ENCODE data around the gene EEF1AKMT2. TPM values are rescaled to one million over a fixed set of nuclear protein-coding genes. Genes with fewer than 3 reads are reported as not detected.

The EEF1AKMT2 gene
- total and polyA plus RNA-seq, 2 donors: 22.3 to 27.3 TPM

DNA sequence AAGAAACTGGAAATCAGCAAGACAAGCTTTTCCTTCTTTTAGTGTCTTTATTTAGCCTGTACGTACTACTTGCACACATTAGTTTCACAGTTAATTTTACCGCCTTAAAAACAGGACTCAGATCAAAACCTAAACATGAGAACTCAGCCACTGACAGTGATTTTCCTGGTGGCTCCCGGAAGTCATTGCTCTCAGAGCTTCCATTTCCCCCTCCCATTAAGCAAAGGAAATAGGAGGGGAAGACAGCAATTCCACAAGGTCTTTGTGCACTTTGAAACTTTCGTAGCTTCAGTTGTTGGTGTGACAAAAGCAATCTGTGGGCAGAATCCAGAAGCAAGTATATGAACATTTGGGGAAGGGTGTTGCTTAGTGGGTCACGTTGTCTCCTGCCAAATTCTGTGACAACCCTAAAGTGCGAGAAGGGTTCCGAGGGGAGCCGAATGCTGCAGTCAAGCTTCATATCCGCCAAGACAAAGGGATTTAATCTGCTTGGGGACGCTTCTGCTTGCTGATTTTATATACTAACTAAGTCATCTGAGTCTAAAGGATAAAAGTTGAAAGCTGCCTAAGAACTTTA is 77.9 kb downstream of the EEF1AKMT2 start:
- peaks cover 2 to 41% of the 10 kb centered on the region in 2 donors for H3K36me3 ChIP-seq (ENCODE audit: control insufficient read depth in 2 of 2, insufficient read depth in 2 of 2, low read length in 1 of 2)
- H3K4me1 ChIP-seq (ENCODE audit: control insufficient read depth in 2 of 2, insufficient read depth in 2 of 2, low read length in 2 of 2): peaks cover 78 to 97% of the 10 kb centered on the region in 2 donors
- WGBS: 81% methylated on average over 10 of the region's 10 CpGs
- H3K4me3 ChIP-seq (ENCODE audit: low read length in 2 of 2): no peak overlapping the region
- no peaks in the 10 kb centered on the region for H3K27me3 ChIP-seq (ENCODE audit: control insufficient read depth in 2 of 2, insufficient read depth in 1 of 2, low read length in 1 of 2)
- H3K27ac ChIP-seq (ENCODE audit: low read depth in 1 of 2, low read length in 1 of 2): peak overlapping the region; percentile 47 to 56
- no peak for DNase-seq (ENCODE audit: low read depth in 6 of 9, low spot score in 9 of 9)
- H3K9me3 ChIP-seq (ENCODE audit: control insufficient read depth in 2 of 2, insufficient read depth in 1 of 2, low read length in 1 of 2): no peaks in the 10 kb centered on the region

DNA sequence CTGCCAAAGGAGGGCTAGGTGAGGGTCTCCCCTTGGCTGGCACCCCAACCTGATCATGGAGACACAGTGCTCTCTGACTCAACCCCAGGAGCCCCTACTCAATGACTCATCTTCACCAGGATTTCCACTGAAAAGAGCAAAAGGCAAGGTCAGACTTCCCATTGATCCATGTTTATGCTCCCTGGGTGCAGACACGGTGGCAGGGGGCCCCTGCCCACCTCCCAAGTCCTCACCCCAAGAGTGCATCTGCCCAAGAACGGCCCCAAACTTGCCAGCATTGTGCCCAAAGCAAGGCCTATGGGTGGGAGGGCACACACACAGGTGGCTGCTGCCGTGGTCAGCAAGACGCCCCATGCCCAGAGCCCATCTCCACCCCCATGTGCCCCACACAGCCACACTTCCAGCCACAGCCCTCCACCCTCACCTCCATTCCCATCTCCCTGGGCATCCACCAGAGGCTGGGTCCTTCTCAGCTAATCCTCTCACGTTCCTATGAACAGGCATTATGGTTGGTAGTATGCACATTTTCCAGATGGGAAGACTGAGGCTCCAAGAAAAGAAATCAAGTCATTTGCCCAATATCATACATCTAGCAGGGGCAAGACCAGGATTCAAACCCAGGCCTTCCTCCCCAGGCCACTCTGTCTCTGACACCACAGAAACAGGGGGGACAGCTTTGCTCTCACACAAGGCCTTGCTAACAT is 78.8 kb downstream of the EEF1AKMT2 start:
- Histone ChIP-seq H3K27ac (ENCODE audit: low read depth in 1 of 2, low read length in 1 of 2) (peak overlapping the region; percentile 3 to 22), H3K27me3 (ENCODE audit: control insufficient read depth in 2 of 2, insufficient read depth in 1 of 2, low read length in 1 of 2) (no peaks in the 10 kb centered on the region), H3K4me3 (ENCODE audit: low read length in 2 of 2) (no peak overlapping the region), H3K9me3 (ENCODE audit: control insufficient read depth in 2 of 2, insufficient read depth in 1 of 2, low read length in 1 of 2) (no peaks in the 10 kb centered on the region), H3K4me1 (ENCODE audit: control insufficient read depth in 2 of 2, insufficient read depth in 2 of 2, low read length in 2 of 2) (peaks cover 73 to 95% of the 10 kb centered on the region in 2 donors), H3K36me3 (ENCODE audit: control insufficient read depth in 2 of 2, insufficient read depth in 2 of 2, low read length in 1 of 2) (peaks cover 2 to 40% of the 10 kb centered on the region in 2 donors)
- WGBS: 97% methylated on average over 5 of the region's 5 CpGs
- no peak for DNase-seq (ENCODE audit: low read depth in 6 of 9, low spot score in 9 of 9)

DNA sequence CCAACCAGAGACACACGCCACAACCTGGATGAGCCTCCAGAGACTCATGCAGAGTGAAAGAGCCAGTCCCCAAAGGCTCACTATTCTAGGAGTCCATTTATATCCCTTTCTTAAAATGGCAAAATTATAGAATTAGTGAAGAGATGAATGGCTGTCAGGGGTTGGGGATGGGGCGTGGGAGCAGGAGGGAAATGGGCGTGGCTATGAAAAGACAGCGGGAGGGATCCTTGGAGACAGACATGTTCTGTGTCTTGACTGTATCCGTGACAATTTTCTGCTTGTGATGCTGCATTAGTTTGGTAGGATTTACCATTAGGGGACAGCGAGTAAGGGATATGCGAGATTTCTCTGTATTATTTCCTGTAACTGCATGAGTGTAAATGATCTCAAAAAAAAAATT is 80.5 kb downstream of the EEF1AKMT2 start:
- peaks cover 13 to 35% of the 10 kb centered on the region in 2 donors for H3K36me3 ChIP-seq (ENCODE audit: control insufficient read depth in 2 of 2, insufficient read depth in 2 of 2, low read length in 1 of 2)
- peaks cover 73 to 95% of the 10 kb centered on the region in 2 donors for H3K4me1 ChIP-seq (ENCODE audit: control insufficient read depth in 2 of 2, insufficient read depth in 2 of 2, low read length in 2 of 2)
- WGBS: 83% methylated on average over 7 of the region's 7 CpGs
- H3K27ac ChIP-seq (ENCODE audit: low read depth in 1 of 2, low read length in 1 of 2): no peak overlapping the region
- no peaks in the 10 kb centered on the region for H3K27me3 ChIP-seq (ENCODE audit: control insufficient read depth in 2 of 2, insufficient read depth in 1 of 2, low read length in 1 of 2)
- H3K9me3 ChIP-seq (ENCODE audit: control insufficient read depth in 2 of 2, insufficient read depth in 1 of 2, low read length in 1 of 2): no peaks in the 10 kb centered on the region
- no peak overlapping the region for H3K4me3 ChIP-seq (ENCODE audit: low read length in 2 of 2)
- no peak for DNase-seq (ENCODE audit: low read depth in 6 of 9, low spot score in 9 of 9)

DNA sequence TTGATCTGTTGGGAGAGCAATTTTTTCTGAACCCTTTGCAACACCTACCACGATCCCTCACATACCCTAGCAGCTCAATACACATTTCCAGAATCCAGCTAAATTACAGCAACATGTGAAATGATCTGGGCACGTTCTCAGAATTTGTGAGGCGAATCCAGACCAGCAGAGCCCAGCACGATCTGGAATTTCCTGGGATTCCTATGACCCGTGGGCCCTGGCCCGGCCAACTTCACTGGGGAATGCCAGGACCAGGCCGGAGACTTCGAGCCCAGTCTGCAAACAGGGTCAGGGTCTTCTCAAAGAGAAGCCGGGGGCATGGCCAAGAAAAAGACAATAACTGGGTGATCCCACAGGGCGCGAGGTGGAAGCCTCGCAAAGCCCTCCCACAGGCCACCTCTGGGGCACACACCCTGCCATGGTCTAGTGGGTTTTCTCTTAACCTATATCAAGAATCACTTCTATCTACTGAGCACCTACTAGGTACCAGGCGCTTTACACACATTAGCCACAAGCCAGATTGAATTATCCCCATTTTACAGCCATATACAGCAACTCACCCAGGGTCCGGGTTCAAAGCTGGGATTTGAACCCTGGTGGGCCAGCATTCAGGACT is 81.3 kb downstream of the EEF1AKMT2 start:
- no peaks in the 10 kb centered on the region for H3K9me3 ChIP-seq (ENCODE audit: control insufficient read depth in 2 of 2, insufficient read depth in 1 of 2, low read length in 1 of 2)
- H3K4me3 ChIP-seq (ENCODE audit: low read length in 2 of 2): no peak overlapping the region
- peaks cover 73 to 95% of the 10 kb centered on the region in 2 donors for H3K4me1 ChIP-seq (ENCODE audit: control insufficient read depth in 2 of 2, insufficient read depth in 2 of 2, low read length in 2 of 2)
- H3K27me3 ChIP-seq (ENCODE audit: control insufficient read depth in 2 of 2, insufficient read depth in 1 of 2, low read length in 1 of 2): no peaks in the 10 kb centered on the region
- H3K36me3 ChIP-seq (ENCODE audit: control insufficient read depth in 2 of 2, insufficient read depth in 2 of 2, low read length in 1 of 2): peaks cover 21 to 38% of the 10 kb centered on the region in 2 donors
- WGBS: 90% methylated on average over 14 of the region's 14 CpGs
- peak overlapping the region in 1 of 2 donors; percentile 47 for H3K27ac ChIP-seq (ENCODE audit: low read depth in 1 of 2, low read length in 1 of 2)
- no peak for DNase-seq (ENCODE audit: low read depth in 6 of 9, low spot score in 9 of 9)

DNA sequence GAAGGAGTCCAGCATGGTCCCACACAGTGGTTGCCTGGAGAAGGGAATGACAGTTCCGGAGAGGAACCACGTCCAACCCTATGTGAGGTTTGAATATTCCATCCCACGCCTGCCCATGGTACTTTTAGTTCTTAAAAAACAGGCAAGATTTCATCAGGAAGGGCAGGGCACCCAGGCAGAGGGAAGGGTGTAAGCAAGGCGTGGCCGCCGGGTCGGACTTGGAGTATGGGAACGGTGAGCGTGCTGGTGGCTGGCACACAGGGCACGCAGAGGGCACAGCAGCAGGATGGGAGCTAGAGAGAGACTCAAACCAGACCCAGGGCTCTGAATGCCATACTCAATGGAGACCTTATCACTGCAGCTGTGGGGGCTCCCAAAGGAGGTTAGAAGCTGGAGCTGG is 81.8 kb downstream of the EEF1AKMT2 start:
- Histone ChIP-seq H3K27me3 (ENCODE audit: control insufficient read depth in 2 of 2, insufficient read depth in 1 of 2, low read length in 1 of 2) (no peaks in the 10 kb centered on the region), H3K4me3 (ENCODE audit: low read length in 2 of 2) (no peak overlapping the region), H3K27ac (ENCODE audit: low read depth in 1 of 2, low read length in 1 of 2) (peak overlapping the region in 1 of 2 donors; percentile 15), H3K36me3 (ENCODE audit: control insufficient read depth in 2 of 2, insufficient read depth in 2 of 2, low read length in 1 of 2) (peaks cover 26 to 43% of the 10 kb centered on the region in 2 donors), H3K4me1 (ENCODE audit: control insufficient read depth in 2 of 2, insufficient read depth in 2 of 2, low read length in 2 of 2) (peaks cover 73 to 95% of the 10 kb centered on the region in 2 donors), H3K9me3 (ENCODE audit: control insufficient read depth in 2 of 2, insufficient read depth in 1 of 2, low read length in 1 of 2) (no peaks in the 10 kb centered on the region)
- WGBS: 95% methylated on average over 10 of the region's 10 CpGs
- no peak for DNase-seq (ENCODE audit: low read depth in 6 of 9, low spot score in 9 of 9)

DNA sequence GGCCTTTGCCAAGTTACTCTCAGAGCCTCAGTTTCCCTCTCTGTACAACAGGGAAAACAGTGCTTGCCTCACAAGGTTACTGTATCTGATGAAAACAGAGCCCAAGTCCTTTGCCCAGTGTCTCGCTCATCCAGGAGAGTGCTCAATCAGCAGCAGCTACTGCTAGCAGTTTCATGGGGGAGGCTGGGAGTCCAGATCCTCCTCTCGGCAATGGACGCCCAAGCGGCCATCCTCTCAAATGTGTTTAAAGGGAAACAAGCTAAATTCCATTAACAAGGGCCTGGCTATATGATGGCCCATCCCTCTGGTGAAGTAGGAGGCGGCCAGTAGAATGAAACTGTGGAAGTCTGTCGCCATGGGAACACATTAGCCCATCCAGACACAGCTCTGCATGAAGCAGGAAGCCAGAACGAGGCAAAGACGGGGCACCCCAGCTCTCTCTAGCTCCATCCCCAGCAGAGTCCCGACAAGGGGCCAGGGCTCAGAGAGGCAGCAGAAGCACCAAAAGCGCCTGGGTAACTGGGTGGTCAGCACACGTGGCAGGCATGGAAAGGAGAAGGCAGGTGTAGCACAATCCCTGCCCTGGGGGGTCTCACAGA is 82.7 kb downstream of the EEF1AKMT2 start:
- Histone ChIP-seq H3K9me3 (ENCODE audit: control insufficient read depth in 2 of 2, insufficient read depth in 1 of 2, low read length in 1 of 2) (no peaks in the 10 kb centered on the region), H3K27me3 (ENCODE audit: control insufficient read depth in 2 of 2, insufficient read depth in 1 of 2, low read length in 1 of 2) (no peaks in the 10 kb centered on the region), H3K36me3 (ENCODE audit: control insufficient read depth in 2 of 2, insufficient read depth in 2 of 2, low read length in 1 of 2) (peaks cover 35 to 51% of the 10 kb centered on the region in 2 donors), H3K4me3 (ENCODE audit: low read length in 2 of 2) (no peak overlapping the region), H3K4me1 (ENCODE audit: control insufficient read depth in 2 of 2, insufficient read depth in 2 of 2, low read length in 2 of 2) (peaks cover 78 to 95% of the 10 kb centered on the region in 2 donors), H3K27ac (ENCODE audit: low read depth in 1 of 2, low read length in 1 of 2) (peak overlapping the region; percentile 8 to 39)
- WGBS: 80% methylated on average over 11 of the region's 11 CpGs
- DNase-seq (ENCODE audit: low read depth in 6 of 9, low spot score in 9 of 9): no peak

DNA sequence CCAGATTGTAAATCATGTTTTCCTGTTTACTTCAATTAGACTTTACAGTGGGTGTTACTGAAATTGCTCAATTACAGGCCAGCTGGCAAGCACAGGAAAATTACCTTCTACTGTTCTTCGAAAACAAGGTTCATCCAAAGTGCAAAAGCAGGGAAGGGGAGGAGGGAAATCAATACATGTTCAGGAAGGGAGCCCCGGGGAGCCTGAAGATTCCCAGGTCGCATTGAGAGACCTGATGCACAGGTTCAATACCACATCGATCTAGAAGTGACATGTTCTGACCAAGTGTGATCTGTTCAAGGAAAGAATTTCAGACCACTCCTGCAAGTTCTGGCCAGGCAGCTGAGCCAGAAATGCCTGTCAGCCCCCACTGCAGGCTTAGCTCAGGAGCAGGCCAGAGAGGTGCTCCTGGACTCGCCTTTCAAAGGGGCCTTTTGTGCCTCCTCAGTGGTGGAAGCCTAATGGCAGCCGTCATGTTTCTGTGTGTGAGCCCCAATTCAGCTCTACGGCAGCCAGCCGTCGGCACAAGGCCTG is 83.4 kb downstream of the EEF1AKMT2 start:
- H3K27me3 ChIP-seq (ENCODE audit: control insufficient read depth in 2 of 2, insufficient read depth in 1 of 2, low read length in 1 of 2): no peaks in the 10 kb centered on the region
- no peaks in the 10 kb centered on the region for H3K9me3 ChIP-seq (ENCODE audit: control insufficient read depth in 2 of 2, insufficient read depth in 1 of 2, low read length in 1 of 2)
- H3K27ac ChIP-seq (ENCODE audit: low read depth in 1 of 2, low read length in 1 of 2): no peak overlapping the region
- H3K36me3 ChIP-seq (ENCODE audit: control insufficient read depth in 2 of 2, insufficient read depth in 2 of 2, low read length in 1 of 2): peaks cover 42 to 54% of the 10 kb centered on the region in 2 donors
- WGBS: 87% methylated on average over 9 of the region's 9 CpGs
- DNase-seq (ENCODE audit: low read depth in 6 of 9, low spot score in 9 of 9): no peak
- peaks cover 80 to 95% of the 10 kb centered on the region in 2 donors for H3K4me1 ChIP-seq (ENCODE audit: control insufficient read depth in 2 of 2, insufficient read depth in 2 of 2, low read length in 2 of 2)
- H3K4me3 ChIP-seq (ENCODE audit: low read length in 2 of 2): no peak overlapping the region
